Loucy (cell line): ENCODE data around the gene MGP.

Experiments used
- CTCF ChIP-seq: fragments of 200-600 bp; sonication (generic); conservative IDR thresholded peaks from 2 replicates; pipeline ENCODE4 v1.5.1; 2014; ENCODE audit warnings: mild to moderate bottlenecking, antibody characterized with exemption, low read length
- EZH2phosphoT487 ChIP-seq: fragments of 200-600 bp; IDR thresholded peaks from 2 replicates; pipeline ENCODE4 v1.6.1; 2018; ENCODE audit warnings: antibody characterized with exemption, mild to moderate bottlenecking, moderate library complexity, borderline replicate concordance

GRCh38 chr12:14880890-14881453 lies 4.7 kb downstream of the MGP start:
- TF ChIP-seq CTCF, result no peak
- TF ChIP-seq EZH2phosphoT487, result no peak
